Measurements from ENCODE around the gene MTA1. TPM values are rescaled to one million over a fixed set of nuclear protein-coding genes. Genes with fewer than 3 reads are reported as not detected.

The MTA1 gene
- total RNA-seq, 1 experiment from 2014 or later: 238 TPM

GRCh38 chr14:105499256-105500035 is 79.8 kb downstream of the MTA1 start:
- intact Hi-C loops (cut with micrococcal nuclease; ENCODE audit: unreplicated experiment): no loop called here
- BruUV-seq (replicated peaks): no TSS peak
- DNase-seq (ENCODE audit: low spot score): no peak

DNA sequence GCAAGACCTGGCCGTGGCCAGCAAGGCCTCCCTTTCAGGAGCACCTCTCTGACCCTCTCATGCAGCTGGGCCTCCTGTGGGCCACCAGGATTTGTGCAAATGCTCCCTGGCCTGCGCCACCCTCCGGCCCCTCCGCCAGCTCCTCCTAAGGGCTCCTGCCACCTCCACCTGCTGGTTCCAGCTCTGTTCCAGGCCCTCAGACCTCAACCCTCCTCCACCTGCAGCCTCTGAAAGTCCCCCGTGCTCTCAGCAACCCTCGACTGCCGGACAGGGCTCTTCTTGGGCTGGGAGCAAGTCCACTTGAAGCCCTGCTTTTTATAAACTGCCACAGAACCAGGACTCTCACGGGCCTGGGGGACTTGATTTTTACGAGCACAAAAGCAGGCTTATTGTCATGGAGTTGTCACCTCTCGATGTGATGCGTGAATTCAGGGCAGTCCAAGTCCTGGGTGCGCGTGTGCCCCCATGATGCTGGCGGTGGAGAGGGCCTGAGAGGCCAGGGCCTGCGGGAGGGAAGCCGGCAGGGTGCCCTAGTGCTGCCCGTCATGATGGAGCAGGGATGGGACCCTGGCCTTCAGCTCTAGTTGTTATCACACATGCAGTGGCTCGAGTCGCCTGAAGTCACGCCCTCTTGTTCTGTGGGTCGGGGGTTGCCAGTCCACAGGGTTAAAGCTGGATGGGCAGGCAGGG is 80.6 kb downstream of the MTA1 start:
- TF ChIP-seq, protein P1, sequence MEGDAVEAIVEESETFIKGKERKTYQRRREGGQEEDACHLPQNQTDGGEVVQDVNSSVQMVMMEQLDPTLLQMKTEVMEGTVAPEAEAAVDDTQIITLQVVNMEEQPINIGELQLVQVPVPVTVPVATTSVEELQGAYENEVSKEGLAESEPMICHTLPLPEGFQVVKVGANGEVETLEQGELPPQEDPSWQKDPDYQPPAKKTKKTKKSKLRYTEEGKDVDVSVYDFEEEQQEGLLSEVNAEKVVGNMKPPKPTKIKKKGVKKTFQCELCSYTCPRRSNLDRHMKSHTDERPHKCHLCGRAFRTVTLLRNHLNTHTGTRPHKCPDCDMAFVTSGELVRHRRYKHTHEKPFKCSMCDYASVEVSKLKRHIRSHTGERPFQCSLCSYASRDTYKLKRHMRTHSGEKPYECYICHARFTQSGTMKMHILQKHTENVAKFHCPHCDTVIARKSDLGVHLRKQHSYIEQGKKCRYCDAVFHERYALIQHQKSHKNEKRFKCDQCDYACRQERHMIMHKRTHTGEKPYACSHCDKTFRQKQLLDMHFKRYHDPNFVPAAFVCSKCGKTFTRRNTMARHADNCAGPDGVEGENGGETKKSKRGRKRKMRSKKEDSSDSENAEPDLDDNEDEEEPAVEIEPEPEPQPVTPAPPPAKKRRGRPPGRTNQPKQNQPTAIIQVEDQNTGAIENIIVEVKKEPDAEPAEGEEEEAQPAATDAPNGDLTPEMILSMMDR (conservative IDR thresholded peaks at IDR 0.05; ENCODE audit: low read depth, low read length): no peak
- no peak for TF ChIP-seq EZH2 (IDR thresholded peaks at IDR 0.05; ENCODE audit: borderline replicate concordance, low read depth, low read length, poor library complexity, severe bottlenecking)
- intact Hi-C loops (cut with micrococcal nuclease; ENCODE audit: unreplicated experiment): no loop called here
- CTCF ChIA-PET: no interaction called here
- Histone ChIP-seq H3K27me3 (replicated peaks; ENCODE audit: insufficient read depth, low read depth, low read length, poor library complexity) (no peaks in the 10 kb centered on the region), H3K9me3 (ENCODE audit: low read depth, low read length, poor library complexity, severe bottlenecking) (no peaks in the 10 kb centered on the region), H3K27ac (ENCODE audit: low read depth, low read length, poor library complexity, severe bottlenecking) (no peak overlapping the region), H3K4me1 (ENCODE audit: insufficient read depth, low read length, poor library complexity, severe bottlenecking) (no peaks in the 10 kb centered on the region), H3K36me3 (ENCODE audit: insufficient read depth, low read length, poor library complexity, severe bottlenecking) (no peaks in the 10 kb centered on the region), H3K4me3 (ENCODE audit: low read depth, low read length, poor library complexity, severe bottlenecking) (no peak overlapping the region)
- DNase-seq (ENCODE audit: low spot score): no peak
- no TSS peak for BruUV-seq (replicated peaks)
- POLR2A ChIA-PET (ENCODE audit: low non-redundant PET): no interaction called here

More at GRCh38 chr14:105499256-105500035, 79.8 kb downstream of the MTA1 start:
- Histone ChIP-seq H3K4me3 (ENCODE audit: low read depth, low read length, poor library complexity, severe bottlenecking) (no peak overlapping the region), H3K9me3 (ENCODE audit: low read depth, low read length, poor library complexity, severe bottlenecking) (no peaks in the 10 kb centered on the region), H3K27me3 (replicated peaks; ENCODE audit: insufficient read depth, low read depth, low read length, poor library complexity) (no peaks in the 10 kb centered on the region), H3K27ac (ENCODE audit: low read depth, low read length, poor library complexity, severe bottlenecking) (no peak overlapping the region), H3K4me1 (ENCODE audit: insufficient read depth, low read length, poor library complexity, severe bottlenecking) (no peaks in the 10 kb centered on the region), H3K36me3 (ENCODE audit: insufficient read depth, low read length, poor library complexity, severe bottlenecking) (no peaks in the 10 kb centered on the region)
- TF ChIP-seq EZH2 (IDR thresholded peaks at IDR 0.05; ENCODE audit: borderline replicate concordance, low read depth, low read length, poor library complexity, severe bottlenecking): no peak
- TF ChIP-seq, protein P1 (conservative IDR thresholded peaks at IDR 0.05; ENCODE audit: low read depth, low read length): no peak
- ChIA-PET POLR2A (ENCODE audit: low non-redundant PET) (no interaction called here), CTCF (no interaction called here)

DNA sequence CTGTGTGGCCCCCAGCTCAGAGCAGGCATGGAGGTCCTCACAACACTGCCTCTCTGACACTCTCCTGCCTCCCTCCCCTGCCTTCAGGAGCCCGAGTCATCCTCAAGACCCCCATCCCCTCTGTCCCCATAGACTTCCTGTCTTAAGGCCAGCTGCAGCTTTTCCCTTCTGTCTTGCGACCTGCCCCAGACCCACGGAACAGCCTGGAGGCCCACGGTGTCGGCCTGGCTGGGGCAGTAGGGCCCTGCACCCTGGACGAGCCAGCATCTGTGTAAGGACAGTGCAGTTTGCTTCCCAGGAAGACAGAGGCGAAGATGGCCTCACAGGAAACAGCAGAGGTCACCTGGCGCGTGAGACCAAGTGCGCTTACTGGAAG is 81.1 kb downstream of the MTA1 start:
- no peak for DNase-seq (ENCODE audit: low spot score)
- POLR2A ChIA-PET (ENCODE audit: low non-redundant PET): no interaction called here
- Histone ChIP-seq H3K4me1 (ENCODE audit: insufficient read depth, low read length, poor library complexity, severe bottlenecking) (no peaks in the 10 kb centered on the region), H3K27me3 (replicated peaks; ENCODE audit: insufficient read depth, low read depth, low read length, poor library complexity) (no peaks in the 10 kb centered on the region), H3K27ac (ENCODE audit: low read depth, low read length, poor library complexity, severe bottlenecking) (no peak overlapping the region), H3K9me3 (ENCODE audit: low read depth, low read length, poor library complexity, severe bottlenecking) (no peaks in the 10 kb centered on the region), H3K36me3 (ENCODE audit: insufficient read depth, low read length, poor library complexity, severe bottlenecking) (no peaks in the 10 kb centered on the region), H3K4me3 (ENCODE audit: low read depth, low read length, poor library complexity, severe bottlenecking) (no peak overlapping the region)
- intact Hi-C loops (cut with micrococcal nuclease; ENCODE audit: unreplicated experiment): no loop called here
- CTCF ChIA-PET: no interaction called here
- TF ChIP-seq, protein P1 (conservative IDR thresholded peaks at IDR 0.05; ENCODE audit: low read depth, low read length): no peak
- TF ChIP-seq EZH2 (IDR thresholded peaks at IDR 0.05; ENCODE audit: borderline replicate concordance, low read depth, low read length, poor library complexity, severe bottlenecking): no peak
- BruUV-seq (replicated peaks): no TSS peak
